ENCODE measurements around the gene PI3.

PI3 gene

GRCh38 chr20:45187693-45188092, 13.0 kb downstream of the PI3 start:
- H3K9me3 ChIP-seq (ENCODE audit: control insufficient read depth, low read length) = no peaks in the 10 kb centered on the region
- no peaks in the 10 kb centered on the region for H3K36me3 ChIP-seq (ENCODE audit: control insufficient read depth, insufficient read depth, low read length)
- no peak overlapping the region for H3K4me3 ChIP-seq (ENCODE audit: extremely low read depth, insufficient read depth, low read length, poor library complexity, severe bottlenecking)
- no peaks in the 10 kb centered on the region for H3K4me1 ChIP-seq (ENCODE audit: control insufficient read depth, insufficient read depth, low read length, poor library complexity, severe bottlenecking)
- no peak overlapping the region for H3K27ac ChIP-seq (ENCODE audit: low read depth, low read length, severe bottlenecking)
- WGBS, 2 experiments (ENCODE audit: insufficient coverage in 2 of 2) = 57 to 94% methylated on average over 2 of the region's 2 CpGs

GRCh38 chr20:45189067-45189609, 14.4 kb downstream of the PI3 start:
- no peaks in the 10 kb centered on the region for H3K36me3 ChIP-seq (ENCODE audit: control insufficient read depth, insufficient read depth, low read length)
- WGBS, 2 experiments (ENCODE audit: insufficient coverage in 2 of 2) = 84 to 100% methylated on average over 2 of the region's 3 CpGs
- no peaks in the 10 kb centered on the region for H3K4me1 ChIP-seq (ENCODE audit: control insufficient read depth, insufficient read depth, low read length, poor library complexity, severe bottlenecking)

GRCh38 chr20:45189861-45190260, 15.2 kb downstream of the PI3 start:
- Histone ChIP-seq H3K4me3 (ENCODE audit: extremely low read depth, insufficient read depth, low read length, poor library complexity, severe bottlenecking) (no peak overlapping the region), H3K4me1 (ENCODE audit: control insufficient read depth, insufficient read depth, low read length, poor library complexity, severe bottlenecking) (no peaks in the 10 kb centered on the region), H3K36me3 (ENCODE audit: control insufficient read depth, insufficient read depth, low read length) (no peaks in the 10 kb centered on the region), H3K9me3 (ENCODE audit: control insufficient read depth, low read length) (no peaks in the 10 kb centered on the region), H3K27ac (ENCODE audit: low read depth, low read length, severe bottlenecking) (no peak overlapping the region)
- WGBS, 2 experiments (ENCODE audit: insufficient coverage in 2 of 2) = 96 to 100% methylated on average over 2 to 3 of the region's 3 CpGs

More at GRCh38 chr20:45189067-45189609, 14.4 kb downstream of the PI3 start:
- no peaks in the 10 kb centered on the region for H3K9me3 ChIP-seq (ENCODE audit: control insufficient read depth, low read length)
- no peak overlapping the region for H3K4me3 ChIP-seq (ENCODE audit: extremely low read depth, insufficient read depth, low read length, poor library complexity, severe bottlenecking)
- no peak overlapping the region for H3K27ac ChIP-seq (ENCODE audit: low read depth, low read length, severe bottlenecking)

- WGBS, 2 experiments (ENCODE audit: insufficient coverage in 2 of 2) = 90% methylated on average over 2 of the region's 3 CpGs; no CpG with 5 or more reads in 1 of the 2 experiments
- H3K27ac ChIP-seq (ENCODE audit: low read depth, low read length, severe bottlenecking) = no peak overlapping the region
- no peaks in the 10 kb centered on the region for H3K36me3 ChIP-seq (ENCODE audit: control insufficient read depth, insufficient read depth, low read length)
- no peak overlapping the region for H3K4me3 ChIP-seq (ENCODE audit: extremely low read depth, insufficient read depth, low read length, poor library complexity, severe bottlenecking)
- H3K4me1 ChIP-seq (ENCODE audit: control insufficient read depth, insufficient read depth, low read length, poor library complexity, severe bottlenecking) = no peaks in the 10 kb centered on the region
- no peaks in the 10 kb centered on the region for H3K9me3 ChIP-seq (ENCODE audit: control insufficient read depth, low read length)
Measured at GRCh38 chr20:45191926-45192325, 17.2 kb downstream of the PI3 start.

- no peaks in the 10 kb centered on the region for H3K9me3 ChIP-seq (ENCODE audit: control insufficient read depth, low read length)
- no peak overlapping the region for H3K27ac ChIP-seq (ENCODE audit: low read depth, low read length, severe bottlenecking)
- WGBS, 2 experiments (ENCODE audit: insufficient coverage in 2 of 2) = no CpG with 5 or more reads among the region's 2 CpGs
- no peaks in the 10 kb centered on the region for H3K4me1 ChIP-seq (ENCODE audit: control insufficient read depth, insufficient read depth, low read length, poor library complexity, severe bottlenecking)
- no peak overlapping the region for H3K4me3 ChIP-seq (ENCODE audit: extremely low read depth, insufficient read depth, low read length, poor library complexity, severe bottlenecking)
- H3K36me3 ChIP-seq (ENCODE audit: control insufficient read depth, insufficient read depth, low read length) = no peaks in the 10 kb centered on the region
Measured at GRCh38 chr20:45193331-45193730, 18.6 kb downstream of the PI3 start.

GRCh38 chr20:45206725-45207124, 32.0 kb downstream of the PI3 start, which contains the start of gene SEMG1:
Gene SEMG1 (plus strand): TSS chr20:45207033. CDS start chr20:45207054, 21 bp downstream.
- H3K9me3 ChIP-seq (ENCODE audit: control insufficient read depth, low read length) = no peaks in the 10 kb centered on the region
- H3K4me1 ChIP-seq (ENCODE audit: control insufficient read depth, insufficient read depth, low read length, poor library complexity, severe bottlenecking) = no peaks in the 10 kb centered on the region
- H3K4me3 ChIP-seq (ENCODE audit: extremely low read depth, insufficient read depth, low read length, poor library complexity, severe bottlenecking) = no peak within 1 kb of the TSS
- H3K36me3 ChIP-seq (ENCODE audit: control insufficient read depth, insufficient read depth, low read length) = no peaks in the 10 kb centered on the region
- no peak within 1 kb of the TSS for H3K27ac ChIP-seq (ENCODE audit: low read depth, low read length, severe bottlenecking)
- WGBS, 2 experiments (ENCODE audit: insufficient coverage in 2 of 2) = 17 to 60% methylated on average over 1 of the region's 1 CpG

- WGBS, 2 experiments (ENCODE audit: insufficient coverage in 2 of 2) = 100% methylated on average over 1 of the region's 1 CpG; no CpG with 5 or more reads in 1 of the 2 experiments
Measured at GRCh38 chr20:45209924-45210323, 35.2 kb downstream of the PI3 start.

GRCh38 chr20:45211569-45212474, 37.1 kb downstream of the PI3 start:
- Histone ChIP-seq H3K9me3 (ENCODE audit: control insufficient read depth, low read length) (no peaks in the 10 kb centered on the region), H3K4me3 (ENCODE audit: extremely low read depth, insufficient read depth, low read length, poor library complexity, severe bottlenecking) (no peak overlapping the region), H3K4me1 (ENCODE audit: control insufficient read depth, insufficient read depth, low read length, poor library complexity, severe bottlenecking) (no peaks in the 10 kb centered on the region), H3K36me3 (ENCODE audit: control insufficient read depth, insufficient read depth, low read length) (no peaks in the 10 kb centered on the region), H3K27ac (ENCODE audit: low read depth, low read length, severe bottlenecking) (no peak overlapping the region)

More at GRCh38 chr20:45209924-45210323, 35.2 kb downstream of the PI3 start:
- Histone ChIP-seq H3K9me3 (ENCODE audit: control insufficient read depth, low read length) (no peaks in the 10 kb centered on the region), H3K27ac (ENCODE audit: low read depth, low read length, severe bottlenecking) (no peak overlapping the region), H3K36me3 (ENCODE audit: control insufficient read depth, insufficient read depth, low read length) (no peaks in the 10 kb centered on the region), H3K4me3 (ENCODE audit: extremely low read depth, insufficient read depth, low read length, poor library complexity, severe bottlenecking) (no peak overlapping the region), H3K4me1 (ENCODE audit: control insufficient read depth, insufficient read depth, low read length, poor library complexity, severe bottlenecking) (no peaks in the 10 kb centered on the region)

- Histone ChIP-seq H3K27ac (ENCODE audit: low read depth, low read length, severe bottlenecking) (no peak overlapping the region), H3K36me3 (ENCODE audit: control insufficient read depth, insufficient read depth, low read length) (no peaks in the 10 kb centered on the region), H3K4me1 (ENCODE audit: control insufficient read depth, insufficient read depth, low read length, poor library complexity, severe bottlenecking) (no peaks in the 10 kb centered on the region), H3K4me3 (ENCODE audit: extremely low read depth, insufficient read depth, low read length, poor library complexity, severe bottlenecking) (no peak overlapping the region), H3K9me3 (ENCODE audit: control insufficient read depth, low read length) (peaks cover 3% of the 10 kb centered on the region)
- WGBS, 2 experiments (ENCODE audit: insufficient coverage in 2 of 2) = no CpG with 5 or more reads among the region's 3 CpGs
Measured at GRCh38 chr20:45212836-45213235, 38.1 kb downstream of the PI3 start.

GRCh38 chr20:45218124-45218523, 43.4 kb downstream of the PI3 start:
- Histone ChIP-seq H3K36me3 (ENCODE audit: control insufficient read depth, insufficient read depth, low read length) (no peaks in the 10 kb centered on the region), H3K27ac (ENCODE audit: low read depth, low read length, severe bottlenecking) (no peak overlapping the region)

GRCh38 chr20:45218636-45219035, 43.9 kb downstream of the PI3 start:
- Histone ChIP-seq H3K36me3 (ENCODE audit: control insufficient read depth, insufficient read depth, low read length) (no peaks in the 10 kb centered on the region), H3K4me1 (ENCODE audit: control insufficient read depth, insufficient read depth, low read length, poor library complexity, severe bottlenecking) (no peaks in the 10 kb centered on the region), H3K4me3 (ENCODE audit: extremely low read depth, insufficient read depth, low read length, poor library complexity, severe bottlenecking) (no peak overlapping the region), H3K27ac (ENCODE audit: low read depth, low read length, severe bottlenecking) (no peak overlapping the region), H3K9me3 (ENCODE audit: control insufficient read depth, low read length) (peaks cover 3% of the 10 kb centered on the region)
- WGBS, 2 experiments (ENCODE audit: insufficient coverage in 2 of 2) = no CpG with 5 or more reads among the region's 2 CpGs

More at GRCh38 chr20:45218124-45218523, 43.4 kb downstream of the PI3 start:
- H3K4me3 ChIP-seq (ENCODE audit: extremely low read depth, insufficient read depth, low read length, poor library complexity, severe bottlenecking) = no peak overlapping the region
- no peaks in the 10 kb centered on the region for H3K4me1 ChIP-seq (ENCODE audit: control insufficient read depth, insufficient read depth, low read length, poor library complexity, severe bottlenecking)
- H3K9me3 ChIP-seq (ENCODE audit: control insufficient read depth, low read length) = peaks cover 3% of the 10 kb centered on the region
- 86 to 91% methylated on average over 4 of the region's 4 CpGs for WGBS, 2 experiments (ENCODE audit: insufficient coverage in 2 of 2)

All from mesodermal cell (in vitro differentiated cells).